B cell (primary cell): ENCODE measurements around the gene ZNG1B. TPM values are rescaled to one million over a fixed set of nuclear protein-coding genes. Genes with fewer than 3 reads are reported as not detected.
"Not testable (repeated sequence)": the region's sequence is repeated elsewhere in the genome, so short reads cannot be mapped to it uniquely, and the experiment has no call there.

Experiments used
- ATAC-seq: fragments of 200-7000 bp; cut with Tn5 transposase; one replicate; pipeline ENCODE4 v1.10.0; 2021; ENCODE audit warnings: low read depth, mild to moderate bottlenecking, moderate number of reproducible peaks, moderate library complexity
- CTCF ChIA-PET: fragments of 350-600 bp; sonication (Branson Sonifier 250); formaldehyde crosslinking; loops from one replicate; lab custom pipeline; 2021; ENCODE audit warnings: antibody characterized with exemption, inconsistent platforms; lab: Charles Lee
- POLR2A ChIA-PET: fragments of 350-600 bp; sonication (Branson Sonifier 250); formaldehyde crosslinking; loops from one replicate; lab custom pipeline; 2021; ENCODE audit warnings: antibody characterized with exemption; lab: Charles Lee
- DNase-seq: peaks from one replicate; pipeline ENCODE4 v3.0.0; 2013
- H2AFZ ChIP-seq: 2 replicates; pipeline ENCODE4 v1.6.1; 2012; ENCODE audit warnings: mild to moderate bottlenecking, low read depth, low read length; ENCODE audit not compliant: insufficient read depth, poor library complexity, severe bottlenecking
- H3K27ac ChIP-seq, 2 donors: 1 replicate in 1 of 2; 2 replicates in 1 of 2; pipeline ENCODE4 v1.5.1; 2012 to 2013; ENCODE audit warnings: low read length in 2 of 2, mild to moderate bottlenecking in 2 of 2, moderate library complexity in 1 of 2
- H3K27me3 ChIP-seq, 4 experiments: fragments of 200-600 bp in 1 of 4; sonication (generic) in 1 of 4; replicated peaks in 1 of 4; 1 replicate in 2 of 4; 2 replicates in 2 of 4; pipeline versions ENCODE4 v1.6.1 to v1.7.0; 2013 to 2016; ENCODE audit warnings: low read length in 3 of 4, mild to moderate bottlenecking in 2 of 4, mixed read lengths in 1 of 4, moderate library complexity in 1 of 4; ENCODE audit not compliant: insufficient read depth in 4 of 4, control insufficient read depth in 3 of 4; ENCODE audit errors: control extremely low read depth in 1 of 4
- H3K36me3 ChIP-seq, 2 experiments: replicated peaks in 1 of 2; 1 replicate in 1 of 2; 2 replicates in 1 of 2; pipeline versions ENCODE4 v1.6.1 to v1.7.1; 2013; ENCODE audit warnings: low read length in 1 of 2; ENCODE audit not compliant: insufficient read depth in 2 of 2, control insufficient read depth in 1 of 2; ENCODE audit errors: control extremely low read depth in 1 of 2, extremely low read depth in 1 of 2
- H3K4me1 ChIP-seq, 2 donors: fragments of 200-600 bp in 1 of 2; sonication (generic) in 1 of 2; 1 replicate in 1 of 2; 2 replicates in 1 of 2; pipeline versions ENCODE4 v1.5.1 to v1.6.1; 2013 to 2017; ENCODE audit warnings: low read length in 2 of 2; ENCODE audit not compliant: control insufficient read depth in 2 of 2, insufficient read depth in 2 of 2
- H3K4me2 ChIP-seq: replicated peaks from 2 replicates; pipeline ENCODE3; 2012; ENCODE audit warnings: mild to moderate bottlenecking, low read depth, low read length; ENCODE audit not compliant: poor library complexity, severe bottlenecking
- H3K4me3 ChIP-seq, 5 experiments: fragments of 200-600 bp in 1 of 5; sonication (generic) in 1 of 5; 1 replicate in 3 of 5; 2 replicates in 2 of 5; pipeline versions ENCODE4 v1.5.1 to v1.7.0; 2011 to 2016; ENCODE audit warnings: low read length in 4 of 5, mild to moderate bottlenecking in 4 of 5, low read depth in 2 of 5, control low read depth in 1 of 5, moderate library complexity in 1 of 5; ENCODE audit not compliant: insufficient read depth in 1 of 5; ENCODE audit errors: control extremely low read depth in 1 of 5, extremely low read depth in 1 of 5
- H3K79me2 ChIP-seq: fragments of 200-600 bp; sonication (generic); one replicate; pipeline ENCODE4 v1.6.0; 2016; ENCODE audit warnings: low read length; ENCODE audit not compliant: control insufficient read depth, insufficient read depth
- H3K9ac ChIP-seq: fragments of 200-600 bp; sonication (generic); 2 replicates; pipeline ENCODE4 v1.6.1; 2017; ENCODE audit warnings: mild to moderate bottlenecking, low read length, moderate library complexity
- H3K9me3 ChIP-seq, 3 donors: one replicate each; pipeline versions ENCODE4 v1.6.1 to v1.7.1; 2013; ENCODE audit warnings: low read length in 2 of 3; ENCODE audit not compliant: control insufficient read depth in 2 of 3, insufficient read depth in 1 of 3; ENCODE audit errors: control extremely low read depth in 1 of 3
- H4K20me1 ChIP-seq: 2 replicates; pipeline ENCODE4 v1.6.0; 2012; ENCODE audit warnings: mild to moderate bottlenecking, low read length; ENCODE audit not compliant: insufficient read depth, control insufficient read depth, poor library complexity, severe bottlenecking
- H3K27ac Mint-ChIP-seq: one replicate; pipeline ENCODE4 v1.8.0; 2021; ENCODE audit warnings: mixed read lengths
- H3K27me3 Mint-ChIP-seq: one replicate; pipeline ENCODE4 v1.8.0; 2021; ENCODE audit warnings: mixed read lengths
- H3K4me1 Mint-ChIP-seq: one replicate; pipeline ENCODE4 v1.8.0; 2021; ENCODE audit warnings: mixed read lengths
- H3K4me3 Mint-ChIP-seq: one replicate; pipeline ENCODE4 v1.8.0; 2021; ENCODE audit warnings: mixed read lengths
- H3K9me3 Mint-ChIP-seq: one replicate; pipeline ENCODE4 v1.8.0; 2022; ENCODE audit warnings: mixed read lengths; ENCODE audit not compliant: insufficient read depth
- WGBS: methylation state at CpG from one replicate; pipeline ENCODE4 v1.1.5; 2013; ENCODE audit warnings: missing lambda C conversion rate; ENCODE audit not compliant: insufficient coverage; 5-methylcytosine and 5-hydroxymethylcytosine counted together
- intact Hi-C: fragments of 100-400 bp; cut with micrococcal nuclease; formaldehyde crosslinking; loops from one replicate; pipeline ENCODE4 v1.10.0; 2022
- polyA plus RNA-seq: library from polyadenylated mRNA; depleted of rRNA; stranded (reverse); fragments of >200 nt; gene quantifications from 2 replicates; pipeline ENCODE4 v1.2.3, GENCODE V29; 2012
- total RNA-seq, 2 donors: library from RNA; stranded (reverse); fragments of 120-200 nt in 1 of 2; gene quantifications; 1 replicate in 1 of 2; 2 replicates in 1 of 2; pipeline versions ENCODE4 v1.2.3 to v1.2.4, GENCODE V29; 2013 to 2022

ZNG1B gene
- total and polyA plus RNA-seq, 2 donors (not counting 1 experiment from before 2014, with no cell fraction given): 24.5 to 46.8 TPM

DNA sequence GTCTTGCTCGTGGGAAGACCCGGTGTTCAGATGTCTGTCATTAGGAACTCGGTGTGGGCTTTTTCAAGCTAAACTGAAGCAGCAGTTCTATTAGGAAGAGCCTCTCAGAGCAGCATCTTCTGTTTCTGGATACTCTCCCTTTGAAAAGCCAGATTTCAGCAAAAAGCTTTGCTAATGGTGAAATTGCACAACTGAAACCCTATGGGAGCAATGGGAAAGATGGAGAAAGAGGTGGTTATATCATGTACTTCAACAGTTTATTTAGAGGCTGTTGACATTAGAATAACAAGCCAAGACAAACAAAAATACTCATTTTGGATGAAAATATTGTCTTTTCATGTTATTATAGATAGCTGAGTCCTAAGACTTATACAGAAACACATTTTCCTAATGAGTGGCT lies 91.4 kb downstream of the ZNG1B start:
- H3K4me1 Mint-ChIP-seq, H4K20me1 ChIP-seq, H3K79me2 ChIP-seq, H3K4me2 ChIP-seq, H3K9me3 Mint-ChIP-seq, H3K4me3 ChIP-seq, H3K27ac Mint-ChIP-seq, H2AFZ ChIP-seq, H3K4me1 ChIP-seq, H3K27me3 Mint-ChIP-seq, H3K4me3 Mint-ChIP-seq, H3K36me3 ChIP-seq, ATAC-seq, H3K27me3 ChIP-seq, CTCF ChIA-PET, DNase-seq, intact Hi-C loops, H3K27ac ChIP-seq, H3K9me3 ChIP-seq, POLR2A ChIA-PET, H3K9ac ChIP-seq: not testable (repeated sequence)
- 93% methylated on average over 3 of the region's 3 CpGs for WGBS

DNA sequence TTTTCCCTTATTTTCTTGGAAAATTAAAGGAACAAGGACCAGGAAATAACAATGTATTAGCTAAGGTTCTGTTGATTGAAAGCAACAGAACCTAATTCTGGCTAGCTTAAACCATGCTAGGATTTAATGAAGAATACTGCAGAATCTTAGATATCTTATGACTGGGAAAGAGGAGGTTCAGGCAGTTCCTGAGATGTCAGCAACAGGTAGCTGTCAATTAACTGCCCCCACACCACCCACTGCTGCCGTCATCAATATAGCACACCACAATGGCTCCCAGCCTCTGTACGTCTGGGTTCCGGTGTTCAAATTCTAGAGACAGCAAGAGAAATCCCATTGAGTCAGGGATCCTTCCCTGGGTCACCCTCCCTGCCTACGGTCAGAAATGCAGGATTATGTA lies 95.5 kb downstream of the ZNG1B start:
- H3K4me2 ChIP-seq, H3K27me3 Mint-ChIP-seq, intact Hi-C loops, H3K36me3 ChIP-seq, H3K27ac ChIP-seq, DNase-seq, H3K9ac ChIP-seq, H2AFZ ChIP-seq, H3K4me1 ChIP-seq, H4K20me1 ChIP-seq, ATAC-seq, H3K9me3 ChIP-seq, H3K4me3 ChIP-seq, H3K27me3 ChIP-seq, H3K27ac Mint-ChIP-seq, POLR2A ChIA-PET, H3K9me3 Mint-ChIP-seq, CTCF ChIA-PET, H3K4me3 Mint-ChIP-seq, H3K4me1 Mint-ChIP-seq, H3K79me2 ChIP-seq: not testable (repeated sequence)
- WGBS: no CpG with 5 or more reads among the region's 4 CpGs

GRCh38 chr2:113536573-113536972 lies 99.1 kb downstream of the ZNG1B start:
- WGBS: no CpG with 5 or more reads among the region's 6 CpGs

GRCh38 chr2:113540834-113541203 lies 103.3 kb downstream of the ZNG1B start:
- H4K20me1 ChIP-seq, H3K4me1 ChIP-seq, H3K36me3 ChIP-seq, H2AFZ ChIP-seq, H3K9me3 ChIP-seq, H3K27ac ChIP-seq, H3K4me3 ChIP-seq, H3K9ac ChIP-seq, ATAC-seq, H3K79me2 ChIP-seq, H3K27me3 ChIP-seq, H3K27ac Mint-ChIP-seq, CTCF ChIA-PET, POLR2A ChIA-PET, H3K4me2 ChIP-seq, DNase-seq, intact Hi-C loops, H3K4me1 Mint-ChIP-seq, H3K9me3 Mint-ChIP-seq: not testable (repeated sequence)
- no CpG with 5 or more reads among the region's 5 CpGs for WGBS
- peaks cover 11% of the 10 kb centered on the region for H3K27me3 Mint-ChIP-seq
- H3K4me3 Mint-ChIP-seq: peak overlapping the region; percentile 75

More at GRCh38 chr2:113536573-113536972, 99.1 kb downstream of the ZNG1B start:
- H3K27ac ChIP-seq, H3K9me3 Mint-ChIP-seq, DNase-seq, H3K27me3 ChIP-seq, H3K9ac ChIP-seq, H3K27me3 Mint-ChIP-seq, H3K4me2 ChIP-seq, H3K4me3 Mint-ChIP-seq, H3K9me3 ChIP-seq, POLR2A ChIA-PET, H3K4me1 ChIP-seq, H2AFZ ChIP-seq, H3K36me3 ChIP-seq, H3K4me1 Mint-ChIP-seq, H3K27ac Mint-ChIP-seq, CTCF ChIA-PET, H4K20me1 ChIP-seq, ATAC-seq, intact Hi-C loops, H3K4me3 ChIP-seq, H3K79me2 ChIP-seq: not testable (repeated sequence)
